ENCODE data around the gene EXOC3. TPM values are rescaled to one million over a fixed set of nuclear protein-coding genes. Genes with fewer than 3 reads are reported as not detected.

Gene EXOC3
- total and polyA plus RNA-seq, 2 experiments from 2014 or later: 39.9 to 40.9 TPM

- Histone ChIP-seq H3K9me3 (ENCODE audit: low read depth) (no peaks in the 10 kb centered on the region), H3K27me3 (replicated peaks; ENCODE audit: insufficient read depth) (peaks cover 27% of the 10 kb centered on the region), H3K79me2 (ENCODE audit: insufficient read depth) (peaks cover 5% of the 10 kb centered on the region; the same call in 1 of the 2 replicates), H3K4me3 (no peak overlapping the region), H3K4me2 (ENCODE audit: unreplicated experiment) (no peak overlapping the region), H3K9ac (no peak overlapping the region), H4K20me1 (ENCODE audit: insufficient read depth) (no peaks in the 10 kb centered on the region), H3K36me3 (ENCODE audit: low read depth) (no peaks in the 10 kb centered on the region), H2AFZ (no peak overlapping the region), H3K9me2 (ENCODE audit: insufficient read depth) (no peaks in the 10 kb centered on the region), H3F3A (ENCODE audit: insufficient read depth) (no peaks in the 10 kb centered on the region), H3K27ac (no peak overlapping the region), H3K4me1 (ENCODE audit: insufficient read depth) (no peaks in the 10 kb centered on the region)
- DNase-seq: no peak
- in situ Hi-C loops (cut with MboI): no loop called here
- TF ChIP-seq EZH2 (IDR thresholded peaks at IDR 0.05; ENCODE audit: insufficient read depth, poor library complexity, severe bottlenecking): no peak
- no peak for TF ChIP-seq EZH2phosphoT487 (IDR thresholded peaks at IDR 0.05; ENCODE audit: insufficient read depth, low read depth)
- 75 to 76% methylated on average over 19 of the region's 19 CpGs for WGBS, 2 experiments (ENCODE audit: low coverage in 1 of 2, low lambda C conversion rate in 2 of 2, missing lambda C conversion rate in 2 of 2)
These were observed 34.3 kb downstream of the EXOC3 start for GRCh38 chr5:477247-477646.

- no peak overlapping the region for H3K27ac ChIP-seq
- DNase-seq: no peak
- H3K4me3 ChIP-seq: no peak overlapping the region
- H3K79me2 ChIP-seq (ENCODE audit: insufficient read depth): no peaks in the 10 kb centered on the region
- no peaks in the 10 kb centered on the region for H4K20me1 ChIP-seq (ENCODE audit: insufficient read depth)
- no peaks in the 10 kb centered on the region for H3F3A ChIP-seq (ENCODE audit: insufficient read depth)
- no peaks in the 10 kb centered on the region for H3K4me1 ChIP-seq (ENCODE audit: insufficient read depth)
- 76 to 78% methylated on average over 12 of the region's 13 CpGs for WGBS, 2 experiments (ENCODE audit: low coverage in 1 of 2, low lambda C conversion rate in 2 of 2, missing lambda C conversion rate in 2 of 2)
- in situ Hi-C loops (cut with MboI): no loop called here
- peaks cover 27% of the 10 kb centered on the region for H3K27me3 ChIP-seq (replicated peaks; ENCODE audit: insufficient read depth)
- no peaks in the 10 kb centered on the region for H3K36me3 ChIP-seq (ENCODE audit: low read depth)
- H3K4me2 ChIP-seq (ENCODE audit: unreplicated experiment): no peak overlapping the region
- no peak overlapping the region for H2AFZ ChIP-seq
- no peak for TF ChIP-seq EZH2 (IDR thresholded peaks at IDR 0.05; ENCODE audit: insufficient read depth, poor library complexity, severe bottlenecking)
- no peak for TF ChIP-seq EZH2phosphoT487 (IDR thresholded peaks at IDR 0.05; ENCODE audit: insufficient read depth, low read depth)
- no peaks in the 10 kb centered on the region for H3K9me3 ChIP-seq (ENCODE audit: low read depth)
- no peaks in the 10 kb centered on the region for H3K9me2 ChIP-seq (ENCODE audit: insufficient read depth)
- H3K9ac ChIP-seq: no peak overlapping the region
These were observed 34.9 kb downstream of the EXOC3 start for GRCh38 chr5:477871-478270.

- no peaks in the 10 kb centered on the region for H3K79me2 ChIP-seq (ENCODE audit: insufficient read depth)
- no peaks in the 10 kb centered on the region for H3F3A ChIP-seq (ENCODE audit: insufficient read depth)
- no peaks in the 10 kb centered on the region for H3K4me1 ChIP-seq (ENCODE audit: insufficient read depth)
- H3K36me3 ChIP-seq (ENCODE audit: low read depth): no peaks in the 10 kb centered on the region
- no peak overlapping the region for H2AFZ ChIP-seq
- whole genome bisulfite sequencing, 2 experiments (ENCODE audit: low coverage in 1 of 2, low lambda C conversion rate in 2 of 2, missing lambda C conversion rate in 2 of 2): 47 to 61% methylated on average over 10 to 14 of the region's 18 CpGs
- H3K9me3 ChIP-seq (ENCODE audit: low read depth): no peaks in the 10 kb centered on the region
- no peak for DNase-seq
- TF ChIP-seq EZH2 (IDR thresholded peaks at IDR 0.05; ENCODE audit: insufficient read depth, poor library complexity, severe bottlenecking): no peak
- H4K20me1 ChIP-seq (ENCODE audit: insufficient read depth): no peaks in the 10 kb centered on the region
- no peak overlapping the region for H3K27ac ChIP-seq
- H3K4me3 ChIP-seq: no peak overlapping the region
- peaks cover 27% of the 10 kb centered on the region for H3K27me3 ChIP-seq (replicated peaks; ENCODE audit: insufficient read depth)
- H3K9me2 ChIP-seq (ENCODE audit: insufficient read depth): no peaks in the 10 kb centered on the region
- in situ Hi-C loops (cut with MboI): no loop called here
- no peak overlapping the region for H3K9ac ChIP-seq
- H3K4me2 ChIP-seq (ENCODE audit: unreplicated experiment): no peak overlapping the region
These were observed 35.5 kb downstream of the EXOC3 start for GRCh38 chr5:478369-478981.

GRCh38 chr5:478982-479535 is 36.1 kb downstream of the EXOC3 start:
- Histone ChIP-seq H2AFZ (no peak overlapping the region), H3K9me2 (ENCODE audit: insufficient read depth) (no peaks in the 10 kb centered on the region), H3K4me3 (no peak overlapping the region), H3K9me3 (ENCODE audit: low read depth) (no peaks in the 10 kb centered on the region), H4K20me1 (ENCODE audit: insufficient read depth) (no peaks in the 10 kb centered on the region), H3K27me3 (replicated peaks; ENCODE audit: insufficient read depth) (peaks cover 27% of the 10 kb centered on the region), H3K79me2 (ENCODE audit: insufficient read depth) (no peaks in the 10 kb centered on the region), H3K27ac (no peak overlapping the region), H3F3A (ENCODE audit: insufficient read depth) (no peaks in the 10 kb centered on the region), H3K36me3 (ENCODE audit: low read depth) (no peaks in the 10 kb centered on the region), H3K4me2 (ENCODE audit: unreplicated experiment) (no peak overlapping the region), H3K9ac (no peak overlapping the region), H3K4me1 (ENCODE audit: insufficient read depth) (no peaks in the 10 kb centered on the region)
- no peak for DNase-seq
- TF ChIP-seq EZH2 (IDR thresholded peaks at IDR 0.05; ENCODE audit: insufficient read depth, poor library complexity, severe bottlenecking): no peak
- no peak for TF ChIP-seq EZH2phosphoT487 (IDR thresholded peaks at IDR 0.05; ENCODE audit: insufficient read depth, low read depth)
- 42 to 64% methylated on average over 12 to 16 of the region's 18 CpGs for WGBS, 2 experiments (ENCODE audit: low coverage in 1 of 2, low lambda C conversion rate in 2 of 2, missing lambda C conversion rate in 2 of 2)
- in situ Hi-C loops (cut with MboI): no loop called here

All from GM23248 (cell line).